Measurements from ENCODE around the gene RSL24D1. TPM values are rescaled to one million over a fixed set of nuclear protein-coding genes. Genes with fewer than 3 reads are reported as not detected.

Gene RSL24D1
- total and polyA plus RNA-seq, 2 of the 4 experiments (the other 2 are of a cell fraction): 36.5 to 36.7 TPM

- ATAC-seq (ENCODE audit: low read depth) (no peak), DNase-seq (no peak)
- H2AK5ac ChIP-seq (ENCODE audit: low read depth, low read length): no peak overlapping the region
- H4K91ac ChIP-seq (ENCODE audit: insufficient read depth, low read depth, low read length): no peak overlapping the region
- ChIA-PET CTCF (interaction anchor here (0.6 kb wide), 1 partner anchor 863 kb away, joined by 4 read pairs; no protein-coding TSS in a partner anchor), POLR2A (ENCODE audit: unreplicated experiment) (no interaction called here)
- no peaks in the 10 kb centered on the region for H3K36me3 ChIP-seq (ENCODE audit: control insufficient read depth, insufficient read depth, low read length)
- peaks cover 0 to 12% of the 10 kb centered on the region in 2 experiments; a peak in 2 of 4 replicates for H3K79me1 ChIP-seq (ENCODE audit: low read depth in 1 of 2, low read length in 2 of 2)
- H3K18ac ChIP-seq (ENCODE audit: low read depth, low read length): no peak overlapping the region
- H2AK9ac ChIP-seq (replicated peaks; ENCODE audit: low read depth, low read length, poor library complexity): no peak overlapping the region
- TF ChIP-seq, protein P1, sequence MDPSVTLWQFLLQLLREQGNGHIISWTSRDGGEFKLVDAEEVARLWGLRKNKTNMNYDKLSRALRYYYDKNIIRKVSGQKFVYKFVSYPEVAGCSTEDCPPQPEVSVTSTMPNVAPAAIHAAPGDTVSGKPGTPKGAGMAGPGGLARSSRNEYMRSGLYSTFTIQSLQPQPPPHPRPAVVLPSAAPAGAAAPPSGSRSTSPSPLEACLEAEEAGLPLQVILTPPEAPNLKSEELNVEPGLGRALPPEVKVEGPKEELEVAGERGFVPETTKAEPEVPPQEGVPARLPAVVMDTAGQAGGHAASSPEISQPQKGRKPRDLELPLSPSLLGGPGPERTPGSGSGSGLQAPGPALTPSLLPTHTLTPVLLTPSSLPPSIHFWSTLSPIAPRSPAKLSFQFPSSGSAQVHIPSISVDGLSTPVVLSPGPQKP (IDR thresholded peaks at IDR 0.05; ENCODE audit: borderline replicate concordance, low read depth, low read length): no peak
- TF ChIP-seq BHLHE40 (IDR thresholded peaks at IDR 0.05; ENCODE audit: low read depth, low read length): no peak
- no TSS peak for BruUV-seq (replicated peaks)
- H3K27me3 ChIP-seq (ENCODE audit: control insufficient read depth, insufficient read depth, low read length): no peaks in the 10 kb centered on the region
- peak overlapping the region; percentile 80; the same call in 1 of the 2 replicates for H3K4me3 ChIP-seq (ENCODE audit: insufficient read depth, low read depth, low read length)
- peak overlapping the region; percentile 79 to 97 for H4K8ac ChIP-seq (ENCODE audit: low read depth in 2 of 2, low read length in 2 of 2)
- intact Hi-C loops (cut with micrococcal nuclease): loop anchor here (2.0 kb wide), 1 partner anchor 23 kb away; no protein-coding TSS in a partner anchor
- no peak overlapping the region for H2BK15ac ChIP-seq (ENCODE audit: low read depth, low read length)
- H3K4me2 ChIP-seq (ENCODE audit: low read depth, low read length): peak overlapping the region; percentile 79
- peak overlapping the region; percentile 94 for H2AFZ ChIP-seq (replicated peaks; ENCODE audit: low read length, poor library complexity)
- WGBS, 2 experiments (ENCODE audit: extremely low coverage in 2 of 2, insufficient read length in 1 of 2): no CpG with 5 or more reads among the region's 4 CpGs
- H3K27ac ChIP-seq (ENCODE audit: insufficient read depth, low read length): no peak overlapping the region
- peak overlapping the region; percentile 64; the same call in 1 of the 2 replicates for H3K56ac ChIP-seq (ENCODE audit: extremely low read depth, insufficient read depth, low read length)
- H4K20me1 ChIP-seq (ENCODE audit: insufficient read depth, low read length): peaks cover 18% of the 10 kb centered on the region; the same call in 1 of the 2 replicates
- H3K4me1 ChIP-seq (ENCODE audit: control insufficient read depth, insufficient read depth, low read length): no peaks in the 10 kb centered on the region; the same call in 1 of the 2 replicates
- dilution Hi-C loops (cut with HindIII; ENCODE audit: low sequenced_read_pairs, unreplicated experiment): no loop called here
- peak overlapping the region; percentile 2 for H2BK5ac ChIP-seq (ENCODE audit: low read depth, low read length, poor library complexity, severe bottlenecking)
- H3K23ac ChIP-seq (ENCODE audit: low read depth, low read length): peak overlapping the region; percentile 63; the same call in 1 of the 2 replicates
- no peak overlapping the region for H2BK20ac ChIP-seq (ENCODE audit: low read depth, low read length)
- in situ Hi-C loops (cut with MboI; ENCODE audit: low sequenced_read_pairs): no loop called here
- no peaks in the 10 kb centered on the region for H3K9me3 ChIP-seq (ENCODE audit: control insufficient read depth, insufficient read depth, low read length)
- peak overlapping the region; percentile 93; the same call in 1 of the 2 replicates for H3K14ac ChIP-seq (replicated peaks; ENCODE audit: low read depth, low read length)
- H3K9me1 ChIP-seq (ENCODE audit: insufficient read depth, low read length): peaks cover 7% of the 10 kb centered on the region; the same call in 1 of the 2 replicates
- no peak overlapping the region for H2BK120ac ChIP-seq (ENCODE audit: low read depth, low read length)
- H3K9ac ChIP-seq (ENCODE audit: low read depth, low read length): peak overlapping the region; percentile 87; the same call in 1 of the 2 replicates
- peak overlapping the region; percentile 36; the same call in 1 of the 2 replicates for H4K5ac ChIP-seq (ENCODE audit: low read depth, low read length)
- H3K4ac ChIP-seq (ENCODE audit: low read depth, low read length): no peak overlapping the region; the same call in 1 of the 2 replicates
These were observed 978 bp upstream of the RSL24D1 start for GRCh38 chr15:55197719-55198118.

All from IMR-90 (cell line).